Stomach (tissue), 4 donors: ENCODE measurements around the gene ZNF609.

Experiments used
- EP300 ChIP-seq: sonication (generic); formaldehyde crosslinking; IDR thresholded peaks from one replicate; pipeline ENCODE4 v1.6.1; 2017; ENCODE audit warnings: antibody characterized with exemption
- POLR2A ChIP-seq, 4 donors: fragments of 450-650 bp; IDR thresholded peaks; one replicate each; pipeline ENCODE4 v1.6.1; 2016; ENCODE audit warnings: antibody characterized with exemption in 4 of 4, control low read depth in 2 of 4, mild to moderate bottlenecking in 1 of 4, moderate library complexity in 1 of 4
- POLR2AphosphoS5 ChIP-seq, 3 donors: sonication (generic); formaldehyde crosslinking; IDR thresholded peaks; one replicate each; pipeline ENCODE4 v1.6.1; 2016; ENCODE audit warnings: antibody characterized with exemption in 3 of 3
- TF ChIP-seq, protein P1 (sequence below), 7 experiments: fragments of 450-650 bp in 4 of 7; fragments of 200-600 bp in 3 of 7; sonication (generic) in 3 of 7; IDR thresholded peaks; one replicate each; pipeline ENCODE4 v1.5.1; 2016 to 2019; ENCODE audit warnings: antibody characterized with exemption in 7 of 7, control low read depth in 2 of 7, mild to moderate bottlenecking in 1 of 7

DNA sequence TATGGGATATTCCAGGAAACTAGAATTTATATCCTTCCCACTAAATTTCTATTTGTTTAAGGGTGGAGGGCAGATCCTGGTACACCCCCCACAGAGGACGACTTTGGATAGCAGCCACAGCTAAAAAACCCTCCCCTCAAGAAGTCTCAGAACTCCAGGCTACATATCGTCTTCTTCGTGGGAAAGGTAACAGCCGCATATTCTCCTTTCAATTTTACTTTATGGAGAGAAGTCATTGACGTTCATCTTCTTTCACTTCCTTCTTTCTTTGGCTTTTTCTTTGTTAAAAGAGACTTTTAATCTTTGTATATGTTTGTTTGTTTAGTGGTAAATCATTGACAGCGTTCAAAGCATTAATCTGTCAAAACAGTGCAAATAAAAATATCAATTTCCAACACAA lies 36.4 kb upstream of the ZNF609 start:
- TF ChIP-seq POLR2A (IDR thresholded peaks at IDR 0.05) (no peak), POLR2AphosphoS5 (IDR thresholded peaks at IDR 0.05) (no peak), EP300 (no peak)
- TF ChIP-seq, protein P1, sequence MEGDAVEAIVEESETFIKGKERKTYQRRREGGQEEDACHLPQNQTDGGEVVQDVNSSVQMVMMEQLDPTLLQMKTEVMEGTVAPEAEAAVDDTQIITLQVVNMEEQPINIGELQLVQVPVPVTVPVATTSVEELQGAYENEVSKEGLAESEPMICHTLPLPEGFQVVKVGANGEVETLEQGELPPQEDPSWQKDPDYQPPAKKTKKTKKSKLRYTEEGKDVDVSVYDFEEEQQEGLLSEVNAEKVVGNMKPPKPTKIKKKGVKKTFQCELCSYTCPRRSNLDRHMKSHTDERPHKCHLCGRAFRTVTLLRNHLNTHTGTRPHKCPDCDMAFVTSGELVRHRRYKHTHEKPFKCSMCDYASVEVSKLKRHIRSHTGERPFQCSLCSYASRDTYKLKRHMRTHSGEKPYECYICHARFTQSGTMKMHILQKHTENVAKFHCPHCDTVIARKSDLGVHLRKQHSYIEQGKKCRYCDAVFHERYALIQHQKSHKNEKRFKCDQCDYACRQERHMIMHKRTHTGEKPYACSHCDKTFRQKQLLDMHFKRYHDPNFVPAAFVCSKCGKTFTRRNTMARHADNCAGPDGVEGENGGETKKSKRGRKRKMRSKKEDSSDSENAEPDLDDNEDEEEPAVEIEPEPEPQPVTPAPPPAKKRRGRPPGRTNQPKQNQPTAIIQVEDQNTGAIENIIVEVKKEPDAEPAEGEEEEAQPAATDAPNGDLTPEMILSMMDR (IDR thresholded peaks at IDR 0.05): no peak
